NCI-H526 (cell line): ENCODE measurements around the gene SEC11C.
"Not testable (repeated sequence)": the region's sequence is repeated elsewhere in the genome, so short reads cannot be mapped to it uniquely, and the experiment has no call there.

Experiments
- DNase-seq, 2 experiments: peaks; one replicate each; lab custom pipeline; 2025; lab: John Stamatoyannopoulos, UW

The SEC11C gene

DNA sequence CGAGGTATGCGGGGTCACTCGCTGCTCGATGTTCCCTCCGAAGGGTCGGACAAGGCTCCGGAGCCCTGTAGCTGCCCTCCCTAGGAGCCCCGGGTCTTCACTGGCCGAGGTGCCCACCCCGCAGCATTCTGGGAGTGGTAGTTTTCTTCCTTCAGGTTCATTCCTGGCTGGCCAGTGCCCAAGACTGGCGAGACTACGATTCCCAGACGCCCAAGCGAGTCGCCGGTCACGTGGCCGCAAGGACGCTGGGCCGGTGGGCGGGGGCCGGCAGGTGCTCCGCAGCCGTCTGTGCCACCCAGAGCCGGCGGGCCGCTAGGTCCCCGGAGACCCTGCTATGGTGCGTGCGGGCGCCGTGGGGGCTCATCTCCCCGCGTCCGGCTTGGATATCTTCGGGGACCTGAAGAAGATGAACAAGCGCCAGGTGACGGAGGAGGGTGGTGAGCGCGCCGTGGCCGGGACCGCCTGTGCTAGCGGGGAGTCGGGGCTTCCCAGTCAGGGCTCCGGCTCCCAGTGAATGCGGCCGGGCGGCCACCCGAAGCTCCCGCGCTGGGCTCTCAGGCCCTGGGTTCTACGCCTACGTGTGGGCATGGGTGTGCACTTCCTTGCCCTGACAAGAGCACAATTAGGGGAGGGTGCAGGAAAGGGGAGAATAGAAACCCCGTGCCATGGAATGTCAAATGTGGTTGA is at the start of gene SEC11C:
SEC11C (plus strand) TSS at position 270 of the 687 bp plus-strand sequence; CDS start at position 335, 65 bp downstream.
- DNase-seq = peak; percentile 97 to 99

DNA sequence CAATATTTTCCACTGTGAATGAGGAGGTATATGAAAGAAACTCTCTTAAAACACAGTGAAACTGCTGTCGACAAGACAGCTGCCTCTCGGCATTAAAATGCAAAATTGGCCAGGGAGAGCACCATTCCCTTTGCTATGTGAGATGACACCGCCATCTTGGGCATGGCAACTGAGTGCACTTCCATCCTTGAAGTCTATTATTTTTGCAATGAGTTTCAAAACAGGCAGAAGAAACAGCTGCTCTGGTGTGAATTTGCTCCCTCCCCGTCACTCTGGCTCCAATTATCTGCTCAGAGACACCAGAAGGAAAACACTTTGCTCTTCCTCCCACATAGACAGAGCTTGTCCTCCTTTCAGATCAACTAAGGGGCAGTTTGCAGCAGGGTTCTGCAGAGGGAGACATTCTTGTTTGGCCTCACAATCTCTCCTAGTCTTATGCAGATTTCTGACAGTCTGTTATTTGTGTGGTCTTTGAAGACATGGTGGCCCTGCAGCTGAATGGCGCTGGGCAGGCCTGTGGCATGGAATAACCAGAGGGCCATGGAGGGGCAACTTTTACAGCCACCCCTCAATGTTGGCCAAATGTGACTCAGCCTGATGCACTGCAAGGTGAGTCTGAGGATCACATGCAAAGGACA is 48.6 kb upstream of the SEC11C start:
- no peak for DNase-seq

DNA sequence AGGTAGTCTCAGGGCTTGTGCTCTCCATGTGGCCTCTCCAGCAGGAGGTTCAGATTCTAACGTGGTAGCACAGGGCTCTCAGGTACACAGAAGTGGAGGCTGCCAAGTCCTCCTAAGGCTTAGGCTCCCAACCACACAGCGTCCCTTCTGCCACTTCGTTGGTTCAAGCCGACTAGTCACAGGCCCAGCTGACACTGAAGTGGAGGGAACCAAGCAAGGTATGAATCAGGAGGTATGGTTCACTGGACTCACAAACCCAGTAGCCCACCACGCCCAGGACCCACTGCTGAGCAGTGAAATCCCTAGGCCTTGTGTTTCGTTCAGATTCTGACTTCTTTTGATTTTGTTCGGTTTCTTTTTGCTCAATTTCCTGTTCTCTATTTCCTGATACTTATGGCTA is 46.0 kb upstream of the SEC11C start:
- no peak for DNase-seq

DNA sequence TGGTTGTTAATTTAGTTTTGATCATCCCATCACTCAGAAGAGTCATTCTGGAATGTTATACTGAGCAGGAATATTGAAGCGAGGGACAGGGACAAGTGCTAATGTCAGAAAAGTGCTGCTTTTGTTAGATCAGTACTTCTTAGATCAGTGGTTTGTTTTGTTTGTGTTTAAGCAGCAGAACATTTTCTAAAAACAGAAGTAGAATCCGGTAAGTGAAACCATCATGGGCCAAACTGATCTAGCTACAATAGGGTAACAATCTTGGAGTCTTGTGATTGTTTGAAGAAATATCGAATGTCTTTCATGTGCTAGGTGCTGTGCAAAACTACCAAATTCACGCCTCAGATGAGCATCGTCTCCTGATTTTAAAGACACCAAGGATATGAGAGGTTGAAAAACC is 45.1 kb upstream of the SEC11C start:
- no peak for DNase-seq

DNA sequence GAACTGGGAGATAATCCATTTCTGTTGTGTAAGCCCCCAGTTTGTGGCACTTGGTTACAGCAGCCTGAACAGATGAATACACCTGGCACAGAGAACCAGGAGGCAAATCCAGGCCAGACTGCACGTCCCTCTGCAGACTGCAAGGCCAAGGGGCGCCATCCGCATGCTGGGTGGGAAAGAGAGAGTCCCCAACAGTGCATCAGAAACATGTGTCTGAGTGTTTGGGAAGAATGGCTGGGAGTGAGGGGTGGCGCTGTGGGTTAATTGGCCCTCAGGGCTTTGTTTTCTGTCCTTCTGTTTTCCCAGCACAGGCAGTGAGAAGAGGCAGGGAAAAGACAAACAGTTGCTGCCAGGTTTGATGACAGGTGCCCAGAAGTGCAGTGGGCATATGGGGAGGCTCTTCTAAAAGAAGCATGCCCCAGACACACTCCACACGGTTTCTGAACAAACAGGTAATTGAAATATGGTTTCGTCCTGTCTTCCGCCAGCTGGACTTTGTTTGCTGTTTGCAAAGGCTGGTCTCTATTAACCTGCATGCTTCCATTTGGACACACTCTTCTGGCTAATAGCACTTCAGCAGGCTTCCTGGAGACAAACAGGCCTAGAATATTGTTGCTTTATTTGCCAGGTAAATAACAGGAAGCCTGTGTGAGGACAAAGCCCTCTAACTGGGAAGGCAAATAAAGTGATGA is 43.4 kb upstream of the SEC11C start:
- DNase-seq = peak in 1 of 2 experiments; percentile 17

DNA sequence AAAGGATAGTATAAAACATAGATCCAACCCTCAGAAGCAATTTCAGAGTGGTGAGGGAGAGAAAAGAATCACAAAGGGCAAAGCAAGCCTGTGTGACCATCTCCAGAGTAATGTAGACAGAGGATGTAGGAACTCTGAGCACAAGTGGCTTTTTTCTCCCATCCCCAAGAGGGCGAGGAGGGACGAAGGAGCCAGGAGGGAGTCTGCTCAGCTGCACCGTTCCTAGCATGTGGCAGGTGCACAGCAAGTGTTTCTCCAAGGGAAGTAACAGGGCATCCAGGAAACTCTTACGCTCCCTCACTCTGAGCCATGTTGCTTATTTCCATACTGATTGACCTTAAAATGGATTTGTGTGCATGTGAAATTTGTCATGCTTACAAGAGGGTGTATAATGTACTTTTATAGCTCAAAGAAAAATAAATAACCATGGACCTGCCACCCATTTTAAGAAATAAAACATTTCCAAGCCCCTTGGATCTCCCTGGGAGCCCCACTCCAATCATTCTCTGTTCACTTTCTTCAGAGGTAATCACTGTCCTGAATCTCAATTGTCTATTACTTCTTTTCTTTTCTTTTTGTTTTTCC is 37.8 kb upstream of the SEC11C start:
- DNase-seq = no peak

DNA sequence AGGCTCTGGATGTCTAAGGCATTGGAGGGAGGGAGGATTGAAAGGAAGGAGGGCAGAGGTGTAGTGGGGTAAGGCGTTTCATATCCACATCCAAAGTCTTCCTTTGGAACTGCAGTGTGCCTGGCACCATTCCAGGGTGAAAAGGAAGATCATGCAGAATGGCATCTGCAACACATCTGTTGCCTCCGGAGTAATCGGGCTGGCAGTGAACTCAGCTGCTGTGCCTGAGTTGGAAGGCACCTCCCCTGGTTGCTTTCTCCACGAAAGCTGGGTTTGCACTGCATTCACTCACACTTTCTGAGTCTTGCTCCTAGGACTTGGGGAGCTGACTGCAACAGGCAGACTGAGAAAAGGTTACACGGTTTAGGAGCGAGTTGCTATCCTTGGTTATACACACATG is 30.3 kb upstream of the SEC11C start:
- no peak for DNase-seq

DNA sequence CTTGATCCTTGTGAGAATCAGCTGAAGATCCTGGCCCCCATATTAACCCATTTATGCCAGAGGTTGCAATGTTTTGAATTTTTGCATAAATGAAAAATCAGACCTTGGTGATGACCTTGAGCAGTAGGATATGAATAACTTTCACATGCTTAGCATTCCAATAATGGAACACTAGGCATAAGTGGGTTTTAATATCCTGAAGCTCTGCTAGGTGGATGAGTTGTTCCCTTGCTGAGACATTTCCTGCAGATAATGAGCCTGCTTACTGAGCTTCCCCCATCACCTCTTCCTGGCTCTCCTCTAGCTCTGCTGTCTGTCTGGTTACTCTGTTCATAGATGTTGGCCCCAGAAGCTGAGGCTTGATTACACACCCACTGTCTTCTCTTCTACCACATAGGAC is 25.5 kb upstream of the SEC11C start:
- DNase-seq = no peak

DNA sequence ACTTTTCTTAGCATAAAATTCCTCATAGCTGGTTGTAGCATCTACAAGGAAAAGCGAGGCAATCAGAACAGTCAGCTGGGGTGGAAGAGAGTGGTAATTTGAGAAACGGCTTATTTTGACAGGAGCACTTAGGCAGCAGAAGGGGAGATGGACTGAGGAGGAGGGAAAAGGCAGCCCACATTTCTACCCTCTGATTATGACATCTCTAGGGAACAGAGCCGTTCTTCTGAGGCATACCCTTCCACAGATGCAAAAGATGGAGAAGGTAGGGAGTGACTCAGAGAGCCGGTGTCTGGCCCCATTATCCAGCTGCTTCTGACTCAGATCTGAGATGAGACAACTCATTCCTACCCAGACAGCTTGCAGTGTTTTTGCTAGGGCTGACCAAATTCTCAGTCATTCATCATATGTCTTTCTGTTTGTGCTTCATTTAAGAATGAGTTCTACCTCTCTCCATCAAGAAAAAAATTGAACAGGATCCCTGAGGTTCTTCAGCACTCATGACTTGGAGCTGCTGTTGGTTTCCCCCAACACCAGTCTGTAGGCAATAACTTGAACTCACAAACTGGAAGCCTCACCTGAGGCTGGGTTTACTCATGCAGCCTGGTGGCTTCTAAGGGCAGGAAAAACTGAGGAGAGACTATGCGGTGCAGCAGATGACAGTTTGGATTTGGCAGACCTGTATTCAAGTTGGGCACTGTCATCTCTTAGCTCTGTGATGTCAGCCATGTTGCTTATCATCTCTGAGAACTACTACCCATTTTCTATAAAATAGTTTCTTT is 15.9 kb upstream of the SEC11C start:
- no peak for DNase-seq

DNA sequence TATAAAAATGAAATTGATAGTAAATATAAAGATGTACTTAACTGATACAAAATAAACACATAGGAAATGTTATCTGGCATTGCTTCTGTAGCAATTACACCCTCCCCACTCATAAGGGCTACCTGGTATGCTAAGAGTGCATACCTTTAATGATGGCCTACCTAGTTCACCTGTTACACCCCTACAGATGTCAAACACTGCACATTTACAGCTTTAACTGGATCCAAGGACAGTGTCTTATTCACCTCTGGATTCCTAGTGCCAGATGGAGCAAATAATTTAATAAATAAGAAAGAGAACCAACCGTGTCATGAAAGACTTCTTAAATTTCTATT is 15.3 kb upstream of the SEC11C start:
- DNase-seq = no peak

DNA sequence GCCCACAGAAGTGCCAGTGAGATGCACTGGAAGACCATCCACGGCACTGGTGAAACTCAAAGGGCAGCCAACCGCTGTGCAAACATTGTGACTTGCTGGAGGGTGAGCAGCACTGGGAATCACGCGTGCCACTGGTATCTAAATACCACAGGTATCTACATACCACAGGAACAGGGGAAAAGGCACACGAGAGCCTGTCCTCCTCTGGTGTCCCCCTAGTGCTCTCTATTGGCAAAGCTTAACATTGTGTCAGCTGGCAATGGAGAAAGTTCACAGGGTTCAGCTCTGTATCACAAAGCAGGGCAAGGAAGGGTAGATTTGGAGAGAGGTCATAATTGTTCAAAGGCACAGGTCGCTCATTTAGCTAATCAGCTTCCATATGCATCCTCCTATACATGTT is 12.6 kb upstream of the SEC11C start:
- DNase-seq = no peak

DNA sequence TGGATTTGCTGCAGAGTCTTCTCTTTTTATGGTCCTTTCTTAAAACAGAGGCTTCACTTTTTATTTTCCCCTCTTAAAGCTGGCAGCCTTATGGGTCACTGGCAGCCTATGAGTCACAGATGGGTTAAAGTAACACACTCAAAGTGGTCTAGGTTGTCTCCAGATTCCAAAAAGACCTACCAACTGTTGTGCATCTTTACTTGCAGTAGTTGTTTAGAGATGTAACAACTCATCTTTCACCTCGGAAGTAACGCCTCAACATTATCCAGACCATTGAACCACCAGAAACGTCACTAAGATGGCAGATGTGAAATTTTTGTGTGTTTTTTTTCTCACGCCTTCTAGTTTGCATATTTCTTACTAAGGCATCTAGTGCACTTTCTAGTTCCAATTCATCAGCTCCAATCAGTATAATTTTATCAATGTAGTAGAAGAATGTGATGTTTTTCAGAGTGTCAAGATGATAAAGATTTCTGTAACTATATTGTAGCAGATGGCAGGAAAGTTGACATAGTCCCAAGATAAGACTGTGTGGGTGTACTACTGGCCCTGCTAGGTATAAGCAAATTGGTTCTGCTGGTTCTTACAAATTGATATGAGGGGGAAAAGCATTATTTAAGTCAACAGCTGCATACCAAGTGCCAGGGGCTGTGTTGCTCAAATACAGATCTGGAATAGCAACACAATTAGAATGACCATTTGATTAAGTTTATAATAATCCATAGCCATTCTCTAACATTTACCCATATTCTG is 9.6 kb upstream of the SEC11C start:
- DNase-seq = no peak

DNA sequence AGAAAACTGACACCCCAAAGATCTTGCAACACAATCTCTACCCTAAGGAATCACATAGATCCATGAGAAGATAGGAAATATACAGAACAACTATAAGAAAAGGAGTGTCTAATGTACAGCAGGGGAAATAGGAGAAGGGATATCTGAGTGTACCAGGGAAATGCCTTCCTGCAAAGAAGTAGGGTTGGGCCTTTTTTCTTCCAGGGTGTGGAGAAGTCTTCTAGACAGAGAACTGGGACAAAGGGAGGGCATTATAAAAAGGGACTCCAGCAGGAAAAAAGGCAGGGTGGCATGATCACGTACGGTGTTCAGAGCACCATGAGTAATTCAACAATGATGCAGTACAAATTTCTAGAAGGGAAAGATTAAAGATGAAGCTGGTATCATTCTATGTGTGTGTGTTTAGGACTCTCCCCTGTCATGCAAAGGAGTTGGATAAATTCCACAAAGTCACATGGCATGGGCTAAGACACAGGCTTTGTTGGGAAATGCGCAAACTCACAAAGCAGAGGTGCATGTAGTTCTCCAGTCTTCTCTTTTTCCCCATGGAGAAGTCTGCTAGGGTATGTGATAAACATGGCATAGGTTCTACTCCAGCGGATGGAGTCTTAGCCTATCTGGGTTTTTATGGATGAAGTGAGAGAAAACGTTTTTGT is 6.7 kb upstream of the SEC11C start:
- DNase-seq = no peak

DNA sequence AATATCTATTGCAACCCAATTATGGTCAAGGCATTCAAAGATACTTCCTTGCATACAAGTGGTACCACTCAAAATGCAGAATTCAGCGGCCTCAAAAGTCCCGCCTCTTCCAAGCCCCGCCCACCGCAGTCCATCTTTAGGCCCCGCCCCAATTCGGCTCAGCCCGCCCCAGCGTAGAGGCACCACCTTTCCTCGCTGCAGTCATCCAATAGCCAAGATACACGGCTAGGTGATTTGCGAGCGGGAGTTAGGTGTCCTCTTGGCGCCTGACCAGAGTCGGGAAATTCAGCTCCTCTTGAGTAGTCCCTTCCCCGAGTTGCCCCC is 431 bp upstream of the SEC11C start:
- peak; percentile 97 to 98 for DNase-seq

DNA sequence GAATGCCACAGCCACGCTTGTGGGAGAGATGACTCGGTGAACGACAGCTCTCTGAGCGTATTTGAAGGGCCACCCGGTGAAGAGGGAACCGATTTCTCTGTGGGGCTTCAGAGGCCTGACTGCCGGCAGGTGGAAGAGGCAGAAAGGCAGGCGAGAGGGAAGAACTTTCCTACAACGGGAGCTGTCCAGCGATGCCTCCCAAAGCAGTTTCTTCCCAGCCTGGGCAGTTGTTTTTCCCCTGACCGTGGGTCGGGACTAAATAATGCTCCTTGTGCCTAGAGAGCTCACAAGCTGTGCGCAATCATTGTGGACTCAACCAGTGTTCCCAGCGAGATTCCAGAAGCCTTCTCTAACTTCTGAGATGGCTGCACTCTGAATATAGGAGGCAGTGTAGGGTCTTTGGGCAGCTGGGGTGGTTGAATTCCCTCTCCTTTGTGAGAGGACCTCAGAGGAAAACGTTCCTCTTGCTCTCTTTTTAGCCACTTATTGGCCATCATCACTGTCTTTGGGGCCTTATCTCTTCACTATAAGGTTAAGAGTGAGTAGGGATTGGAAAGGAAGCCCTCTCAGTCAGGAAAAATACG is 710 bp downstream of the SEC11C start:
- DNase-seq = no peak

DNA sequence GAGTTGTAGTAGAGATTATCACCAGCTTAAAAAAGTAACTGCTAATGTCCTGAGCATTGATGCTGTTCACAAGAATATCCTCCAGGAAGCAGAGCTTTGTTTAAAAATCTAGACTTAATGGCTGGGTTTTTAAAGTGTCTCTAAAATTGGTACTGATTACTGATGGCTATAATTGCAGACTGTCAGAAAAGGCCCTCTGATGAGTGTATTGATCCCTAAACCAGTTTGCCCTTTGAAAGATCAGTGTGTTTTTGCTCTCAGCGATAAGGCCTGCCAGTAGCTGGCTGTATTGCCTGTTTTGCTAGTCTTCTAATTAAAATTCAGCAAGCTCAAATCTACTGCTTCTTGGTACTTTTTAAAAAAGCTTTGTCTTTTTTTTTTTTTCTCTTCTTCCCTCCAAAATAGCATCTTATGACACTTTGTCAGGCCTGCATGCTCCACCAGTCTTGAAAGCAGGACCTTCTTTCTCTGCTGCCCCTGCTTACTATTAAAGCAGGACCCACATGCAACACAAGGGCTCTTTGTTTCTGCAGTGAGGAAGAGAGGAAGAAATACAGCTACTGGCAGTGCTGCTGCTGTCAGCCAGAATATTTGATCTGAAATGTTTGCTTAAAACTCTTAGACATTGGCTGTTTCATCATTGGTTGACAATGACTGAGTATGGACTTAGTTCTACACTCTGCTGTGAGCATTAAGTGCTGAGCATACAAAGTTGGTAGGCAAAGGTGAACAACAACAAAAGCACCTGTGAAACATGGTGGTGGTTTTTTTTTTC is 1.8 kb downstream of the SEC11C start:
- DNase-seq = peak; percentile 69 to 74

DNA sequence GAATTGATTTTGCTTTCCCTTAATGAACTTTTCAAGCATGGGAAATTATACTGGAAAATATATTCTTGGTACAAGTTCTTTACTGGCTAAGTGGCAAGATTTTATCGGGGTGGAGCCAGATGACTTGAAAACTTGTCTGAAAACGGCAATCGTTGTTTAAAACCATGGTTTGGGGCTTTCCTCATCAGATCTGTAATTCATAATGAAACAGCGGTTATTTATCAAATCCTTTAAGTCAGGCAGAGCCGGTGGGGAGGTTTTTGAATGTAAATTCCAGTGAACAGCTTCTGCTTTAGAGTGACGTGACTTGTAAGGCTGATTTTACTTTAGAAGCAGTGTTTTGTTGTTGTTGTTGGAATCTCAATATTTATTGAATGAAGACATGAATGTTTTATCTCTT is 2.6 kb downstream of the SEC11C start:
- no peak for DNase-seq

DNA sequence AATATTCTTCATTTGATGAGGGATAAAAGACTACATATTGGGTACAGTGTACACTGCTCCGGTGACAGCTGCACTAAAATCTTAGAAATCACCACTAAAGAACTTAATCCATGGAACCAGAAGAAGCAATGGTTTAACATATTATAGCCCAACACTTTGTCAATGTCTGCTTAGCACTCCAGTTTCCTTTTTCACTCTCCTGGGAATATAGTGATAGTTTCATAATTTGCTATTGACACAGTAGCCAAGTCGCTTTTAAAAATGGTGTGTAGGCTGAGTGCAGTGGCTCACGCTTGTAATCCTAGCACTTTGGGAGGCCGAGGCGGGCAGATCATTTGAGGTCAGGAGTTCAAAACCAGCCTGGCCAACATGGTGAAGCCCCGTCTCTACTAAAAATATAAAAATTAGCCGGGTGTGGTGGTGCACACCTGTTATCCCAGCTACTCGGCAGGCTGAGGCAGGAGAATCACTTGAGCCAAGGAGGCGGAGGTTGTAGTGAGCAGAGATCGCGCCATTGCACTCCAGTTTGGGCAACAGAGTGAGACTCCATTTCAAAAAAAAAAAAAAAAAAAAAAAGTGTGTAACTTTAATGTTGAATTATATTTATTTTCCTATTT is 3.2 kb downstream of the SEC11C start:
- DNase-seq = not testable (repeated sequence)

DNA sequence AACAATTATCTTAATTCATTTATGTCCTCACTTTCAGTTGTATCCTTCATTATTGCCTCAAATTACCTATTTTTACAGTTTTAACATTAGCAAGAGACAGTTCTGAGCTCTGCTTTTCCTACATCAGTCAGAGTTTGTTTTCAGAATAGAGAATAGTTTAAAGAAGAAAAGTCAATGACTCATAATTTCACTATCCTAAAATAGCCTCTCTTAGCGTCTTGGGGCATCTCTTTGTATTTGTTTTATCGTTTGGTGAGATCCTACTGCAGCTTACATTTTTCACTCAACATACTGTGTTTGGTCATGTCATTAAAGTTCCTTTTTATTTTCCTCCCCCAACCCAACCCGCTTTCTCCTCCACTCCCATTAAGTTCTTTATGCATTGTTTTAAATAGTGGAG is 3.8 kb downstream of the SEC11C start:
- no peak for DNase-seq

DNA sequence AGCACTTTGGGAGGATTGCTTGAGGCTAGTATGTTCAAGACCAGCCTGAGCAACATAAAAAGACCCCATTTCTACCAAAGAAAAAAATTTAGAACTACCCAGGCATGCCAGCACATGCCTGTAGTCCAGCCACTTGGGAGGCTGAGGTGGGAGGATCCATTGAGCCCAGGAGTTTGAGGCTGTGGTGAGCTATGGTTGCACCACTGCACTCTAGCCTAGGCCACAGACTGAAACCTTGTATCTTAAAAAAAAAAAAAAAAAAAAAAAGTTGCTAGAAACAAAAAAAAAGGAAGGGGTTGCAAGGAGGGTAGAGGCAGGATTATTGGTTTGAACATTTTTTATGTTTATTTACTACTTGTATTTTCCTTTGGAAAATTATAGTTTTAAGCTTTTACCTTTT is 4.8 kb downstream of the SEC11C start:
- no peak for DNase-seq
